Cardiac muscle cell (in vitro differentiated cells and primary cell): ENCODE data around the gene PARD3. TPM values are rescaled to one million over a fixed set of nuclear protein-coding genes. Genes with fewer than 3 reads are reported as not detected.

Experiments used
- DNase-seq, 2 donors: peaks; one replicate each; pipeline versions ENCODE4 v3.0.0 to v3.0.0-alpha.2; 2010 to 2017; ENCODE audit warnings: low read depth in 1 of 2, low spot score in 1 of 2
- H3K27ac ChIP-seq: fragments of 200-600 bp; sonication (generic); 2 replicates; pipeline ENCODE4 v1.5.1; 2016
- H3K27me3 ChIP-seq: fragments of 200-600 bp; sonication (generic); 2 replicates; pipeline ENCODE4 v1.6.0; 2016; ENCODE audit warnings: control low read depth
- H3K36me3 ChIP-seq: fragments of 200-600 bp; sonication (generic); 2 replicates; pipeline ENCODE4 v1.5.1; 2016; ENCODE audit warnings: control low read depth
- H3K4me1 ChIP-seq: fragments of 200-600 bp; sonication (generic); 2 replicates; pipeline ENCODE4 v1.8.1; 2017; ENCODE audit warnings: low read depth, mild to moderate bottlenecking, mixed run types
- H3K4me3 ChIP-seq: fragments of 200-600 bp; sonication (generic); 2 replicates; pipeline ENCODE4 v1.5.1; 2016; ENCODE audit warnings: mild to moderate bottlenecking
- H3K9me3 ChIP-seq: fragments of 200-600 bp; sonication (generic); 2 replicates; pipeline ENCODE4 v1.5.1; 2017; ENCODE audit warnings: low read depth, mild to moderate bottlenecking, control low read depth
- CTCF ChIP-seq: IDR thresholded peaks from 2 replicates; pipeline ENCODE4 v1.5.1; 2012; ENCODE audit warnings: low read depth, mild to moderate bottlenecking, low read length
- polyA plus RNA-seq: library from polyadenylated mRNA; unstranded; fragments of >200 nt; fragmentation: Nextera tagmentation; extraction: Ambion mirVana; gene quantifications from 2 replicates; pipeline ENCODE4 v1.2.1, GENCODE V29; 2016
- total RNA-seq: library from RNA; depleted of rRNA; stranded (reverse); fragments of >200 nt; gene quantifications from 2 replicates; pipeline ENCODE4 v1.2.3, GENCODE V29; 2016

Gene PARD3
- total and polyA plus RNA-seq, 2 experiments from 2014 or later = 36.5 to 64.8 TPM

DNA sequence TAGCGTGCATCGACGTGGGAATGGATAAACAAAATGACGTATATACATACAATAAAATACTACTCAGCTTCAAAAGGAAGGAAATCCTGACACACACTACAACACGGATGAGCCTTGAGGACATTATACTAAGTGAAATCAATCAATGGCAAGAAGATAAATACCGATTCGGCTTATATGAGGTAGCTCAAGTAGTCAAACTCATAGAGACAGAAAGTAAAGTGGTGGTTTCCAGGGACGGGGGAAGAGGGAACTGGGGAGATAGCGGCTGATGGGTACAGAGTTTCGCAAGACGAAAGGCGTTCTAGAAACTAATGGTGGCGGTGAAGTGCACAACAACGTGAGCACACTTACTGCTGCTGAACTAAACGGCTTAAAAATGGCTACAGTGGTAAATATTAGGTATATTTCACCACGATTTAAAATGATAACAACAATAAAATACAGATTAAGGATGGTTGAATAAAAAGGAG lies 516.7 kb downstream of the PARD3 start:
- Histone ChIP-seq H3K36me3 (no peaks in the 10 kb centered on the region), H3K4me1 (no peaks in the 10 kb centered on the region), H3K9me3 (no peaks in the 10 kb centered on the region), H3K27me3 (no peaks in the 10 kb centered on the region), H3K4me3 (no peak overlapping the region), H3K27ac (no peak overlapping the region)
- TF ChIP-seq CTCF = no peak
- no peak for DNase-seq

DNA sequence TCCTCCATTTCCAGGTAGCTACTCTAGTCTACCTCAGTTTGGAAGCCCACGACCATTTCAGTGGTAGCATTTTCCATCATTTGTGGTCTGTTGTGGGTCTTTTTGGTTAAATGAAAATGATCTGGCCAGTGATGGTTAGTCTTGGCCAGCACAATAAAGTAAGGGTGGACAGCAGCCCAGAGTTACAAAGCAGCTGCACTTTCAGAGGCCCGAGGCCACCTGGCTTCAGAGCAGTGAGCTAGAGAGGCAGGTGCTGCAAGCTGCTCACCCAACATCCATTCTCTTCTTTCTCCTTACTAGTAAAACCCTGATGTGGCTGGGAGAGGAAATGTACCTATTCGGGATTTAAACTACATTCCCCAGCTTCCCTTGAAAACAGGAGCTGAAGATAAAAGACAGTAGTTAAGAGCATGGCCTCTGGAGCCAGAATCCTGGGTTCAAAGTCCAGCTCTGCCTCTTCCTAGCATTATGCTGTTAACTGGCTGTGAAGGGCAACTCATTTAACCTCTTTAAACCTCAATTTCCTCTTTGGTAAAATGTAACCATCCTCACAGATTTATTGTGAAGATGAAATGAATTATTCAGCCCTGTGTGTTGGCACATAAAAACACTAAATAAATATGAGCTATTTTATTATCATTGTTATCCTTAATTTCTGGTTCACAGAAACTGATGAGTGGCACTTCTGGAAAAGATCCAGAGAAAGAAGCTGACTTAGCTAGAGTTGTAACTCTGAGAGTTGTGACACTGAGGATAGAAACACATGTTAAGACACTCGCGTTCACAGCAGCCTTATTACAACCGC lies 517.4 kb downstream of the PARD3 start:
- Histone ChIP-seq H3K27me3 (no peaks in the 10 kb centered on the region), H3K27ac (no peak overlapping the region), H3K9me3 (no peaks in the 10 kb centered on the region), H3K36me3 (no peaks in the 10 kb centered on the region), H3K4me3 (no peak overlapping the region), H3K4me1 (peaks cover 3% of the 10 kb centered on the region)
- no peak for TF ChIP-seq CTCF
- DNase-seq = no peak

DNA sequence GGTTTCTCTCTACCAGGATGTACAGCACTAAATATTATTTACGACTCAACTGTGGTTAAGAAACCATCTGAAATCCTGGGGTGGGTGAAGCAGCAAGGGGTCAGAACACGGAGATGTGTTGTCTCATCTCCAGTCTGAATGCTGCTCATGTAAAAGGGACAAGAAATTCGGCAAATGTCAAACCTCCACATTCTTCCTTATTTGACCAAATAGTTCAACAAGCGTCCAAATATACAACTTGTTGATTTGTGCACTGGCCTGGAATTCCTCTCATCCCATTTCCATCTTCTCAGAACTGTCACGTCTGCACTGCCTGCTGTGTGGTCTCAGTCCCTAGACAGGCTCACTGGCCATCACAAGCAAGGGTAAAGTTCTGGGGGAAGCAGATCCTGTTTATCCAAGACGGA lies 520.0 kb downstream of the PARD3 start:
- Histone ChIP-seq H3K27me3 (no peaks in the 10 kb centered on the region), H3K36me3 (no peaks in the 10 kb centered on the region), H3K4me3 (no peak overlapping the region), H3K27ac (no peak overlapping the region), H3K9me3 (no peaks in the 10 kb centered on the region), H3K4me1 (peaks cover 6% of the 10 kb centered on the region)
- peak in 1 of 2 donors; percentile 25 for DNase-seq
- TF ChIP-seq CTCF = no peak

GRCh38 chr10:34294137-34294536 lies 521.0 kb downstream of the PARD3 start:
- no peaks in the 10 kb centered on the region for H3K9me3 ChIP-seq
- no peak overlapping the region for H3K4me3 ChIP-seq

DNA sequence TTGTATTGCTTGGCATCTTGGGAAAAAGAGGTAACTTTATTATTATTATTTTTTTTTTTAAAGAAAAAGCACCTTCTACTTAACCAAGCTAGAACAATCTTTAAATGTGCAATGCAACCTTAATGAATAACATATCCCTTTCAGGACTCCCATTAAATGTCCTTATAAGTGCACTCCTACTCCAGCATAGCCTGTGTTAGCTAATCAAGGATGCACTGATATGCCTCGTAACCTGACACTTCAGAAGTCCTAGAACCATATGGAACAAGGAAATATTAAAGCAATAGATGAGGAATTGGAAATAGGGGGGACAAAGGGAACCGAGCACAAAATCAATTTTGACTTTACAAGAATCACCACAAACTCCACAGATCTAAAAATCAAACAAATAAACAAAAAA lies 522.4 kb downstream of the PARD3 start:
- Histone ChIP-seq H3K27ac (no peak overlapping the region), H3K4me1 (peaks cover 6% of the 10 kb centered on the region), H3K27me3 (no peaks in the 10 kb centered on the region), H3K4me3 (no peak overlapping the region), H3K36me3 (no peaks in the 10 kb centered on the region), H3K9me3 (no peaks in the 10 kb centered on the region)
- TF ChIP-seq CTCF = no peak
- DNase-seq = peak; percentile 25 to 35

More at GRCh38 chr10:34294137-34294536, 521.0 kb downstream of the PARD3 start:
- Histone ChIP-seq H3K4me1 (peaks cover 6% of the 10 kb centered on the region), H3K27me3 (no peaks in the 10 kb centered on the region), H3K36me3 (no peaks in the 10 kb centered on the region), H3K27ac (no peak overlapping the region)
- no peak for DNase-seq
- no peak for TF ChIP-seq CTCF
